ENCODE measurements around the gene ADCY9. TPM values are rescaled to one million over a fixed set of nuclear protein-coding genes. Genes with fewer than 3 reads are reported as not detected.

ADCY9 gene
- total RNA-seq, 2 donors from 2014 or later, result 7.2 to 58.3 TPM

- intact Hi-C loops (cut with DNase I), result no loop called here
- peak overlapping the region in 1 of 2 donors; percentile 26 for H3K27ac ChIP-seq
- no peak overlapping the region for H3K4me3 ChIP-seq
- 35% methylated on average over 9 of the region's 9 CpGs for WGBS
- H3K9me3 ChIP-seq, result no peaks in the 10 kb centered on the region
- TF ChIP-seq CTCF (IDR thresholded peaks at IDR 0.05) (peak in 1 of 4 experiments; percentile 47), POLR2A (IDR thresholded peaks at IDR 0.05) (no peak), POLR2AphosphoS5 (IDR thresholded peaks at IDR 0.05) (peak; percentile 55)
- no peaks in the 10 kb centered on the region for H3K27me3 ChIP-seq (replicated peaks; ENCODE audit: insufficient read depth)
- H3K36me3 ChIP-seq, result no peaks in the 10 kb centered on the region
- DNase-seq (ENCODE audit: low spot score), result peak; percentile 65
- H3K4me1 ChIP-seq (replicated peaks), result no peaks in the 10 kb centered on the region
Measured at GRCh38 chr16:4136229-4136813, 20.1 kb upstream of the ADCY9 start.

GRCh38 chr16:4135537-4135936 is 19.3 kb upstream of the ADCY9 start:
- Histone ChIP-seq H3K36me3 (no peaks in the 10 kb centered on the region), H3K4me3 (no peak overlapping the region), H3K27ac (no peak overlapping the region), H3K27me3 (replicated peaks; ENCODE audit: insufficient read depth) (no peaks in the 10 kb centered on the region), H3K9me3 (no peaks in the 10 kb centered on the region), H3K4me1 (replicated peaks) (no peaks in the 10 kb centered on the region)
- DNase-seq (ENCODE audit: low spot score), result no peak
- intact Hi-C loops (cut with DNase I), result no loop called here
- WGBS, result 94% methylated on average over 1 of the region's 1 CpG
- TF ChIP-seq CTCF (IDR thresholded peaks at IDR 0.05) (no peak), POLR2A (IDR thresholded peaks at IDR 0.05) (no peak), POLR2AphosphoS5 (IDR thresholded peaks at IDR 0.05) (no peak)

- no peak overlapping the region for H3K27ac ChIP-seq
- H3K4me3 ChIP-seq, result no peak overlapping the region
- intact Hi-C loops (cut with DNase I), result no loop called here
- no peaks in the 10 kb centered on the region for H3K9me3 ChIP-seq
- no peak for DNase-seq (ENCODE audit: low spot score)
- TF ChIP-seq CTCF (IDR thresholded peaks at IDR 0.05), result no peak
- TF ChIP-seq POLR2A (IDR thresholded peaks at IDR 0.05), result no peak
- TF ChIP-seq POLR2AphosphoS5 (IDR thresholded peaks at IDR 0.05), result no peak
- H3K36me3 ChIP-seq, result no peaks in the 10 kb centered on the region
- no peaks in the 10 kb centered on the region for H3K4me1 ChIP-seq (replicated peaks)
- 94% methylated on average over 10 of the region's 10 CpGs for WGBS
- no peaks in the 10 kb centered on the region for H3K27me3 ChIP-seq (replicated peaks; ENCODE audit: insufficient read depth)
Measured at GRCh38 chr16:4133897-4134372, 17.7 kb upstream of the ADCY9 start.

GRCh38 chr16:4131621-4132020 is 15.4 kb upstream of the ADCY9 start:
- H3K36me3 ChIP-seq, result no peaks in the 10 kb centered on the region
- 48% methylated on average over 13 of the region's 13 CpGs for WGBS

More at GRCh38 chr16:4131621-4132020, 15.4 kb upstream of the ADCY9 start:
- H3K9me3 ChIP-seq, result no peaks in the 10 kb centered on the region
- TF ChIP-seq POLR2AphosphoS5 (IDR thresholded peaks at IDR 0.05), result no peak
- TF ChIP-seq CTCF (IDR thresholded peaks at IDR 0.05), result no peak
- TF ChIP-seq POLR2A (IDR thresholded peaks at IDR 0.05), result no peak
- no peak overlapping the region for H3K4me3 ChIP-seq
- H3K27me3 ChIP-seq (replicated peaks; ENCODE audit: insufficient read depth), result no peaks in the 10 kb centered on the region
- no peaks in the 10 kb centered on the region for H3K4me1 ChIP-seq (replicated peaks)
- DNase-seq (ENCODE audit: low spot score), result no peak
- intact Hi-C loops (cut with DNase I), result no loop called here
- H3K27ac ChIP-seq, result no peak overlapping the region
